Pancreas (tissue), 10 donors: ENCODE measurements around the gene CROCC2. TPM values are rescaled to one million over a fixed set of nuclear protein-coding genes. Genes with fewer than 3 reads are reported as not detected.

Source experiments
- ATAC-seq, 4 donors: fragments of 200-7000 bp; cut with Tn5 transposase; one replicate each; pipeline versions ENCODE4 v1.8.0 to v1.9.1; 2020; ENCODE audit warnings: mild to moderate bottlenecking in 4 of 4, moderate library complexity in 4 of 4
- DNase-seq, 6 donors: peaks; one replicate each; pipeline ENCODE4 v3.0.0-alpha.2; 2020
- FAIRE-seq: peaks from 2 replicates; lab custom pipeline; 2012; peaks lifted over from hg19 to GRCh38; lab: Jason Lieb, UNC
- H3K27ac ChIP-seq, 4 donors: fragments of 200-600 bp; sonication (generic); 1 replicate in 3 of 4; 2 replicates in 1 of 4; pipeline versions ENCODE4 v1.5.0 to v1.8.0; 2020
- H3K27me3 ChIP-seq, 4 donors: fragments of 200-600 bp; one replicate each; pipeline ENCODE4 v1.8.0; 2021
- H3K36me3 ChIP-seq, 3 donors: fragments of 200-600 bp; sonication (generic) in 1 of 3; one replicate each; pipeline versions ENCODE4 v1.5.0 to v1.8.0; 2020 to 2021
- H3K4me1 ChIP-seq, 3 donors: fragments of 200-600 bp; one replicate each; pipeline ENCODE4 v1.8.0; 2021
- H3K4me3 ChIP-seq, 4 donors: fragments of 200-600 bp; sonication (generic) in 2 of 4; one replicate each; pipeline versions ENCODE4 v1.5.0 to v1.8.0; 2020 to 2021
- H3K9me3 ChIP-seq, 4 donors: fragments of 200-600 bp; one replicate each; pipeline ENCODE4 v1.8.0; 2021
- WGBS, 2 donors: extraction: QIAGEN DNeasy Blood & Tissue Kit; methylation state at CpG; one replicate each; pipeline ENCODE4 v1.1.7; 2013; 5-methylcytosine and 5-hydroxymethylcytosine counted together
- intact Hi-C, 3 donors: fragments of 100-400 bp; cut with DNase I; formaldehyde crosslinking; loops; one replicate each; pipeline versions ENCODE4 v1.11.1 to v1.14.2; 2022
- polyA plus RNA-seq, 2 donors: library from polyadenylated mRNA; stranded (reverse); fragments of 200-250 nt; gene quantifications; one replicate each; pipeline ENCODE4 v1.2.3, GENCODE V29; 2013
- total RNA-seq, 6 donors: library from RNA; stranded (reverse); fragmentation: NEBNext Ultra II Directional in 4 of 6; extraction: Animal tissue kit (Norgen Biotek cat#: 25700) in 4 of 6; gene quantifications; one replicate each; pipeline versions ENCODE4 v1.2.1 to v1.2.4, GENCODE V29; 2021 to 2023
- TF ChIP-seq, protein P1 (sequence below), 4 donors: fragments of 200-600 bp; sonication (generic) in 3 of 4; IDR thresholded peaks; one replicate each; pipeline versions ENCODE4 v1.5.0 to v1.8.0; 2021; ENCODE audit warnings: antibody characterized with exemption in 4 of 4
- donor health status: healthy with polysubstance abuse.
- donor health status: DM: no; HTN: no; CAD: no; lungs with moderate emphysema.
- donor health status: DM: no; HTN: no; CAD: no.
- donor health status: control.
- donor health status: control.
- donor health status: Bipolar disorder and iron deficiency.
- donor health status: DM: yes; HTN: yes; CAD: no.
- donor health status: DM: no; HTN: no; CAD: no.
- donor health status: DM: no; HTN: no; CAD: no.
- donor health status: DM: yes; HTN: yes; CAD: no.

The CROCC2 gene
- total and polyA plus RNA-seq, 8 donors: 0.04 to 0.05 (median 0.04) TPM; not detected in 5

DNA sequence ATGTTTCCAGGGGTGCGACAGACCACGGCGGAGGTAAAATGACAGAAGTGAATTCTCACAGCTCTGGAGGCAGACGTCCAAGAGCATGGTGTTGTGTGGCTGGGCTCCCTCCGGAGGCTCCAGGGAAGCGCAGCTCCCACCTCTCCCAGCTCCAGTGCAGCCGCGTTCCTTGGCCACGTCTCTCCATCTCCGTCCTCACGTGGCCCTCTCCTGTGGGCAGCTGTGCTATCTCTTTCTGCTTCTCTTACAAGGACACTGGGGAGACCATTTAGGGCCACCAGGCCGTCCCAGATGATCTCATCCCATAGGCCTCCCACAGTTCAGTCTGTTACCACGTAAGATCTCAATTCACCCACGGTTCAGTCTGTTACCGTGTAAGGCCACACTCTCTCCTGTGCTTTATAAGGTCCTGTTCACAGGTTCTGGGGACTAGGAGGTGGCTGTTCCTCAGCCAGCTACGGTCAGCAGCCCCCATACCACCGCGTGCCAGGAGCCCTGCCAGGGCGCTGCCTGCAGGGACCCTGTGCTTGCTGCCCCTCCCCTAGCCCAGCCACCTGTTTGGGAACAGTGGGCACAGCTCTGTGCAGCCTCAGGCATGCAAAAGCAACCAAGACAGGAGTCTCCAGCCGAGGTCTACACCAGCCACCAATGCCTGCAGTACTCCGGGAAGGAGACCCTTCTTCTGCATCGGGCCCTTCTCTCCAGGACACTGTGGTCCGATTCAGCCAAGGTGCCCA lies 7.2 kb upstream of the CROCC2 start:
- Histone ChIP-seq H3K4me3 (no peak overlapping the region), H3K36me3 (no peaks in the 10 kb centered on the region), H3K27ac (no peak overlapping the region), H3K4me1 (peaks cover 0 to 10% (median 7%) of the 10 kb centered on the region in 3 donors), H3K9me3 (no peaks in the 10 kb centered on the region), H3K27me3 (no peaks in the 10 kb centered on the region)
- intact Hi-C loops: no loop called here
- ATAC-seq (no peak), DNase-seq (peak in 2 of 6 donors; percentile 7 to 38), FAIRE-seq (no peak)
- WGBS, 2 donors: 78 to 80% methylated on average over 23 of the region's 23 CpGs
- TF ChIP-seq, protein P1, sequence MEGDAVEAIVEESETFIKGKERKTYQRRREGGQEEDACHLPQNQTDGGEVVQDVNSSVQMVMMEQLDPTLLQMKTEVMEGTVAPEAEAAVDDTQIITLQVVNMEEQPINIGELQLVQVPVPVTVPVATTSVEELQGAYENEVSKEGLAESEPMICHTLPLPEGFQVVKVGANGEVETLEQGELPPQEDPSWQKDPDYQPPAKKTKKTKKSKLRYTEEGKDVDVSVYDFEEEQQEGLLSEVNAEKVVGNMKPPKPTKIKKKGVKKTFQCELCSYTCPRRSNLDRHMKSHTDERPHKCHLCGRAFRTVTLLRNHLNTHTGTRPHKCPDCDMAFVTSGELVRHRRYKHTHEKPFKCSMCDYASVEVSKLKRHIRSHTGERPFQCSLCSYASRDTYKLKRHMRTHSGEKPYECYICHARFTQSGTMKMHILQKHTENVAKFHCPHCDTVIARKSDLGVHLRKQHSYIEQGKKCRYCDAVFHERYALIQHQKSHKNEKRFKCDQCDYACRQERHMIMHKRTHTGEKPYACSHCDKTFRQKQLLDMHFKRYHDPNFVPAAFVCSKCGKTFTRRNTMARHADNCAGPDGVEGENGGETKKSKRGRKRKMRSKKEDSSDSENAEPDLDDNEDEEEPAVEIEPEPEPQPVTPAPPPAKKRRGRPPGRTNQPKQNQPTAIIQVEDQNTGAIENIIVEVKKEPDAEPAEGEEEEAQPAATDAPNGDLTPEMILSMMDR (IDR thresholded peaks at IDR 0.05): no peak

- Histone ChIP-seq H3K4me3 (no peak overlapping the region), H3K27me3 (no peaks in the 10 kb centered on the region), H3K9me3 (no peaks in the 10 kb centered on the region), H3K27ac (no peak overlapping the region), H3K4me1 (peaks cover 0 to 10% (median 7%) of the 10 kb centered on the region in 3 donors), H3K36me3 (no peaks in the 10 kb centered on the region)
- ATAC-seq (no peak), FAIRE-seq (no peak), DNase-seq (peak in 2 of 6 donors; percentile 9 to 46)
- intact Hi-C loops: no loop called here
- 86 to 89% methylated on average over 19 of the region's 19 CpGs for WGBS, 2 donors
- TF ChIP-seq, protein P1 (IDR thresholded peaks at IDR 0.05): no peak
Observed at GRCh38 chr2:240899468-240899865, 6.7 kb upstream of the CROCC2 start.

DNA sequence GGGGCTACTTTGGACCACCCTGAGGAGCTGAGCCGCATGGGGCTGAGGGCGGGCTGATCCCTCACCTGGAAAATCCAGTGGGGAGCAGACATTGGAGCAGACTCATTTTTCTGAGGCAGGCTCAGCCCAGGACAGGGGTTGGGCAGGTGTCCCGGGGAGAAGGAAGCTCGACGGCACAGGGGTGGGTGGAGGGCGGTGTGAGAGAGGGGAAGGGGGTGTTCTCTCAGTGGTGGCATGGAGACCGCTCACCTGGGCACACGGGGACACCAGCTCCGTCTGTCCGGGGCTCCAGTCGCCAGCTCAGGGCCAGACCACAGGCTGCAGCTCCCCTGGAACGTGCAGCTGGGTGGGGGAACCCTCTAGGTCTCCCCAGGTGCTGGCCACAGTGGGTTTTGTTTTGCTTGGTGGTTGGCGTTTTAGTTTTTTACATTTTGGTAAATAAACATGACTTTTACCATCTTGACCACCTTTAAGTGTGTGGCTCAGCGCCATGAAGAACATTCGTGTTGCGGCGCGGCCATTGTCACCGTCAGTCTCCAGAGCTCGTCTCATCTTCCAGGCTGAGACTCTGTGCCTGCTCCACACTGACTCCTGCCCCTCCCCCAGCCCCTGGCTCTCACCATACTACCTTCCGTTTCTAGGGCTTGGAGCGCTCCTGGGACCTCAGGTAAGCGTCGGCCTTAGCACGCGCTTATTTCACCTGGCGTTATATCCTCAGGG lies 5.8 kb upstream of the CROCC2 start:
- no peak overlapping the region for H3K4me3 ChIP-seq
- no peaks in the 10 kb centered on the region for H3K9me3 ChIP-seq
- no peaks in the 10 kb centered on the region for H3K36me3 ChIP-seq
- intact Hi-C loops: no loop called here
- DNase-seq (peak in 2 of 6 donors; percentile 4 to 35), FAIRE-seq (no peak), ATAC-seq (no peak)
- no peak overlapping the region for H3K27ac ChIP-seq
- no peaks in the 10 kb centered on the region for H3K27me3 ChIP-seq
- WGBS, 2 donors: 86 to 90% methylated on average over 27 of the region's 27 CpGs
- peaks cover 0 to 10% (median 7%) of the 10 kb centered on the region in 3 donors for H3K4me1 ChIP-seq
- TF ChIP-seq, protein P1 (IDR thresholded peaks at IDR 0.05): no peak

DNA sequence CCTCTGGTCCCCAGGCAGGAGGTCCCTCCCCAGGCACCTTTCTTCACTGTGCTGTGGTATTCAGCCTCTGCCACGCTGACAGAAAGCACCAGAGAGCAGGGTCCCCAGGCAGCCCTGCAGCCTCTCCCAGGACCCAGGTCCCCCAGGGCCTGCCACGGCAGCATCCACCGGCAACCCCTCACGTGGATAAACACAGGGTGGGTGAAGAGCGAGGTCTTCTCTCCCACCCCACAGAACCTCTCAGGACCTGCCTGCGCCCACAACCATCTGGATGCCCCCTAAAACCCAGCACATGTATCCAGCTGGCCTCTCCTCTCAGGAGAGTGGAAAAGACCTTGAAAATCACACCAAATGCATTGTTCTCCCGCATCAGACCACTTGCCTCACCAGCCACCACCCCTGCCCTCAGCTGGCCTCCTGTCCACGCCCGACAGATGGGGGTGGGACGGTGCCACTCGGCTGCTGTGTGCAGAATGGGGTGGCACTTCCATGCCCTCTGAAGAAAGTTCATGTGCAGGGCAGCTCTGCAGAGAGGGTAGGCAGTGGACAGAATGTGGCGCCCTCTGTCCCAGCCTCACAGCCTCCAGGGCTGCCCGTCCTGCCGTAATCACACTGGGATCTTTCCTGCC lies 4.0 kb upstream of the CROCC2 start:
- TF ChIP-seq, protein P1 (IDR thresholded peaks at IDR 0.05): no peak
- H3K9me3 ChIP-seq: no peaks in the 10 kb centered on the region
- intact Hi-C loops: no loop called here
- no peaks in the 10 kb centered on the region for H3K36me3 ChIP-seq
- FAIRE-seq: no peak
- no peak for ATAC-seq
- no peaks in the 10 kb centered on the region for H3K27me3 ChIP-seq
- H3K27ac ChIP-seq: no peak overlapping the region
- 76 to 83% methylated on average over 14 of the region's 14 CpGs for WGBS, 2 donors
- H3K4me3 ChIP-seq: no peak overlapping the region
- peaks cover 0 to 1% (median 0%) of the 10 kb centered on the region in 3 donors for H3K4me1 ChIP-seq
- DNase-seq: peak in 2 of 6 donors; percentile 4 to 30
